Mesothelial cell of epicardium (in vitro differentiated cells): ENCODE results near the gene ZNF23. TPM values are rescaled to one million over a fixed set of nuclear protein-coding genes. Genes with fewer than 3 reads are reported as not detected.

Experiments used
- DNase-seq, 2 experiments: peaks; one replicate each; pipeline ENCODE4 v3.0.0; 2021; ENCODE audit warnings: low spot score in 2 of 2; ENCODE audit not compliant: unreplicated experiment in 2 of 2
- H3K27ac Mint-ChIP-seq: 2 replicates; pipeline ENCODE4 v1.8.0; 2021; ENCODE audit warnings: mixed read lengths
- H3K27me3 Mint-ChIP-seq: 2 replicates; pipeline ENCODE4 v1.8.0; 2021; ENCODE audit warnings: low read depth, mixed read lengths
- H3K36me3 Mint-ChIP-seq: 2 replicates; pipeline ENCODE4 v1.8.0; 2021; ENCODE audit warnings: mixed read lengths
- H3K4me1 Mint-ChIP-seq: 2 replicates; pipeline ENCODE4 v1.8.0; 2021; ENCODE audit warnings: mixed read lengths
- H3K4me3 Mint-ChIP-seq: 2 replicates; pipeline ENCODE4 v1.8.0; 2021; ENCODE audit warnings: mild to moderate bottlenecking, moderate library complexity, mixed read lengths
- H3K9me3 Mint-ChIP-seq: 2 replicates; pipeline ENCODE4 v1.8.0; 2021; ENCODE audit warnings: mixed read lengths
- CTCF ChIP-seq: fragments of 200-600 bp; sonication (generic); IDR thresholded peaks from one replicate; pipeline ENCODE4 v1.5.0; 2021; ENCODE audit warnings: antibody characterized with exemption; ENCODE audit not compliant: unreplicated experiment
- total RNA-seq: library from RNA; stranded (reverse); gene quantifications from 3 replicates; pipeline ENCODE4 v1.2.1, GENCODE V29; 2021

Gene ZNF23
- total RNA-seq, 1 donor from 2014 or later = 12.8 TPM

DNA sequence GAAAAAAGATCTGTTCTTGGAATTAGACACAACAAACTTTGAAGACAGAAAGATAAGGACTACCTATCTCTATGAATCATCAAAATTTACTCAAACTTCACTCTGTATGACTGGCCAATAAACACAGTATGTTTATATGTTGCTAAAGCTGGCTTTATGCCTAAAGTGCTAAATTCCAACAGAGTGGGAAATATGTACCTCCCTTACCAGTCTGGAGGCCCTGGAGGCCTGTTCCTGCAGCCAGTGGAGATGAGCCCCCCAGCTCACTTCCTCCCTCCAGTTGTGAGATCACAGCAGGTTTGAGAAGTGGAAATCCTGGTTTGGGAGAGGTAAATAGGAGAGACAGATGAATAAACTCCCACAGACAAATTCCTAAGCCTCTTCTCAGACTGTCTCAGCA is 9.0 kb downstream of the ZNF23 start:
- H3K27ac Mint-ChIP-seq = no peak overlapping the region
- peaks cover 84% of the 10 kb centered on the region for H3K36me3 Mint-ChIP-seq
- TF ChIP-seq CTCF = no peak
- no peak overlapping the region for H3K4me3 Mint-ChIP-seq
- DNase-seq = no peak
- H3K27me3 Mint-ChIP-seq = no peaks in the 10 kb centered on the region
- no peaks in the 10 kb centered on the region for H3K4me1 Mint-ChIP-seq
- H3K9me3 Mint-ChIP-seq = peaks cover 63% of the 10 kb centered on the region

DNA sequence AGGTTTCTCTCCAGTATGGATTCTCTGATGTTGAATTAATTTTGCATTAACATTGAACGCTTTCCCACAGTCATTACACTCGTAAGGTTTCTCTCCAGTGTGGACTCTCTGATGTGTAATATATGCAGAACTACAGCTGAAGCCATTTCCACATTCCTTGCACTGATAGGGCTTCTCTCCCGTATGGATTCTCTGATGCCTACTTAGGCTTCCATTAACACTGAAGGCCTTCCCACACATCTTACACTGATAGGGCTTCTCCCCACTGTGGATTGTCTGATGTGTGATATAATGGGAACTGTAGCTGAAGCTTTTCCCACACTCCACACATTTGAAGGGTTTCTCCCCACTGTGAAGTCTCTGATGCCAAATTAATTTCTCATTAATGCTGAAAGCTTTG is 13.0 kb downstream of the ZNF23 start:
- TF ChIP-seq CTCF = no peak
- no peak for DNase-seq
- H3K27ac Mint-ChIP-seq = no peak overlapping the region
- H3K4me3 Mint-ChIP-seq = no peak overlapping the region
- no peaks in the 10 kb centered on the region for H3K27me3 Mint-ChIP-seq
- no peaks in the 10 kb centered on the region for H3K4me1 Mint-ChIP-seq
- H3K9me3 Mint-ChIP-seq = peaks cover 72% of the 10 kb centered on the region
- H3K36me3 Mint-ChIP-seq = peaks cover 77% of the 10 kb centered on the region

DNA sequence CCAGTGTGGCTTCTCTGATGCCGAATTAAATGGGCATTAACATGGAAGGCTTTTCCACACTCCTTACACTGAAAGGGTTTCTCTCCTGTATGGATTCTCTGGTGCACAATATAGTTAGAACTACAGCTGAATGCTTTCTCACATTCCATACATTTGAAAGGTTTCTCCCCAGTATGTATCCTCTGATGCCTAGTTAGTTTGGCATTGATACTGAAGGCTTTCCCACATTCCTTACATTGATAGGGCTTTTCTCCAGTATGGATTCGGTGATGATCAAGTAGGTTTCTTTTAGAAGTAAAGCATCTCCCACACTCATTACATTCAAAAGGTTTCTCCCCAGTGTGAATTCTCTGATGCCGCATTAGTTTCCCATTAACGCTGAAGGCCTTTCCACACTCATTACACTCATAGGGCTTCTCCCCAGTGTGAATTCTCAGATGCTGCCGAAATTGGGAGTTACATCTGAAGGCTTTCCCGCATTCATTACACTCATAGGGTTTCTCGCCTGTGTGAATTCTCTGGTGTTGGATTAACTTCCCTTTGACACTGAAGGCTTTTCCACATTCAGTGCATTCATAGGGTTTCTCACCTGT is 13.7 kb downstream of the ZNF23 start:
- no peak overlapping the region for H3K27ac Mint-ChIP-seq
- no peak for TF ChIP-seq CTCF

DNA sequence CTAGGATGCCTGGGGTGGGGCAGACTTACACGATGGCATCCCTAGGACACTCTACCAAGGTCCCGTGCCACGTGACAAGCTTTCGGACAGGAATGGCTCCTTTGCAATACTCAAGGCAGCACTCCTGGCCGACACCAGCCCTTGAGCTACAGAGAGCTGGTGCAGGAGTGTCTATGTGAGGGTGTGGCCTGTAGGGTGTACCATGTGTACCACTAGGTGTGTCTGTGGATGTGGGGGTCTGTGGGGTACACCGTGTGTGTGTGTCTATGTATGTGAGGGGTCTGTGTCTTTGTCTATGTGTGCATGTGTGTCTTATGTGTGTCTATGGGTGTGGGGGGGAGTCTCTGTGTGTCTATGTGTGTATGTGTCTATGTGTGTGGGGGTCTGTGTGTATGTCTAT is 18.3 kb downstream of the ZNF23 start:
- Mint-ChIP-seq H3K9me3 (peaks cover 34% of the 10 kb centered on the region), H3K27ac (no peak overlapping the region), H3K36me3 (peaks cover 30% of the 10 kb centered on the region), H3K4me3 (no peak overlapping the region), H3K4me1 (no peaks in the 10 kb centered on the region), H3K27me3 (peaks cover 21% of the 10 kb centered on the region)
- DNase-seq = no peak
- TF ChIP-seq CTCF = no peak

More for the DNA sequence above, 13.7 kb downstream of the ZNF23 start:
- DNase-seq = no peak
- Mint-ChIP-seq H3K4me3 (no peak overlapping the region), H3K36me3 (peaks cover 75% of the 10 kb centered on the region), H3K9me3 (peaks cover 71% of the 10 kb centered on the region), H3K27me3 (no peaks in the 10 kb centered on the region), H3K4me1 (no peaks in the 10 kb centered on the region)

DNA sequence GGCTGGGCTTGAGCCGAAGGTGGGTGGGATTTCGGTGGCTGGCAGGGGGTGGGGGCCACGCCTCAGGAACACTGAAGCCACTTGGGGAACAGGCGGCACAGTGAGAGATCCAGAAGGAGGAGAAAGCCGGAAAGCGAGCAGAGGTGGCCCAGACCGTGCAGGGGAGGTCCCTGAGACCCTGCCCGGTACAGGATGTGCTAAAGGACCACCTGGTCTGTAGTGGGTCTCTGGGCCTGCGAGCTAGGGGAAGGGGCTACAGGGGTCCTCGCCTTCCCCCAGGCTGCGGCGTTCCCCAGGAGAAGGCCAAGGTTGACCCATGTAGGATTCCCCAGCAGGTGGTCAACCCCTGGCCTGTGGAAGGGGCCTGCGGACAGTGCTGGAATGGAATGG is 20.0 kb downstream of the ZNF23 start, which contains the start of gene TLE7:
Gene TLE7, minus strand, starts transcription at position 4 of the 390 bp plus-strand sequence. CDS start 8,730 bp downstream, outside the sequence.
- peaks cover 22% of the 10 kb centered on the region for H3K9me3 Mint-ChIP-seq
- no peak for TF ChIP-seq CTCF
- no peak for DNase-seq
- H3K36me3 Mint-ChIP-seq = peaks cover 14% of the 10 kb centered on the region
- H3K4me3 Mint-ChIP-seq = no peak within 1 kb of the TSS
- no peak within 1 kb of the TSS for H3K27ac Mint-ChIP-seq
- peaks cover 35% of the 10 kb centered on the region for H3K27me3 Mint-ChIP-seq
- no peaks in the 10 kb centered on the region for H3K4me1 Mint-ChIP-seq
